Measurements from ENCODE around the gene BROX.

GRCh38 chr1:222704260-222704659 is 8.1 kb upstream of the BROX start:
- no peak for TF ChIP-seq CTCF (IDR thresholded peaks at IDR 0.05)
- no peak for TF ChIP-seq EP300 (IDR thresholded peaks at IDR 0.05)
- no peak for TF ChIP-seq POLR2A (IDR thresholded peaks at IDR 0.05)
